HL-60 (cell line): ENCODE results near the gene NLK.

Source experiments
- DNase-seq, 2 experiments: peaks; one replicate each; pipeline ENCODE4 v3.0.0-alpha.2; 2010 to 2020; ENCODE audit warnings: low read depth in 1 of 2, low spot score in 1 of 2
- H3K27ac ChIP-seq: fragments of 250-450 bp; sonication (Bioruptor Pico); replicated peaks from 2 replicates; pipeline ENCODE4 v1.5.1; 2020; ENCODE audit warnings: mild to moderate bottlenecking, moderate library complexity
- H3K27me3 ChIP-seq: fragments of 250-450 bp; sonication (Bioruptor Pico); 2 replicates; pipeline ENCODE4 v1.5.1; 2021; ENCODE audit warnings: mild to moderate bottlenecking, moderate library complexity; ENCODE audit not compliant: insufficient read depth, poor library complexity, severe bottlenecking
- H3K4me3 ChIP-seq: replicated peaks from 2 replicates; pipeline ENCODE4 v1.5.1; 2011; ENCODE audit warnings: mild to moderate bottlenecking, control low read depth, low read length; ENCODE audit not compliant: insufficient read depth
- CTCF ChIP-seq: IDR thresholded peaks from one replicate; pipeline ENCODE4 v1.5.1; 2011; ENCODE audit warnings: low read length, control low read depth, inconsistent platforms; ENCODE audit not compliant: insufficient read depth
- GABPA ChIP-seq: IDR thresholded peaks from 2 replicates; pipeline ENCODE4 v1.6.1; 2012; ENCODE audit warnings: low read depth
- POLR2AphosphoS5 ChIP-seq: IDR thresholded peaks from 2 replicates; pipeline ENCODE4 v1.6.1; 2012; ENCODE audit warnings: low read depth
- REST ChIP-seq: IDR thresholded peaks from 2 replicates; pipeline ENCODE4 v1.6.1; 2012; ENCODE audit warnings: low read depth; ENCODE audit not compliant: insufficient replicate concordance
- SPI1 ChIP-seq: IDR thresholded peaks from 2 replicates; pipeline ENCODE4 v1.6.1; 2012; ENCODE audit warnings: low read depth, mild to moderate bottlenecking, borderline replicate concordance

The NLK gene

GRCh38 chr17:28188841-28189263 is 146.4 kb downstream of the NLK start:
- DNase-seq = no peak
- H3K27me3 ChIP-seq = no peaks in the 10 kb centered on the region
- TF ChIP-seq REST (no peak), GABPA (no peak)
- H3K27ac ChIP-seq = no peak overlapping the region
- H3K4me3 ChIP-seq = no peak overlapping the region

GRCh38 chr17:28189667-28190066 is 147.2 kb downstream of the NLK start:
- Histone ChIP-seq H3K4me3 (no peak overlapping the region), H3K27me3 (no peaks in the 10 kb centered on the region), H3K27ac (no peak overlapping the region)
- no peak for TF ChIP-seq CTCF
- no peak for TF ChIP-seq REST
- TF ChIP-seq SPI1 = no peak
- no peak for TF ChIP-seq POLR2AphosphoS5
- TF ChIP-seq GABPA = no peak
- DNase-seq = no peak

GRCh38 chr17:28191018-28191417 is 148.5 kb downstream of the NLK start:
- Histone ChIP-seq H3K27me3 (no peaks in the 10 kb centered on the region), H3K27ac (no peak overlapping the region), H3K4me3 (no peak overlapping the region)
- DNase-seq = no peak
- TF ChIP-seq REST (no peak), POLR2AphosphoS5 (no peak), SPI1 (no peak), CTCF (no peak), GABPA (no peak)

GRCh38 chr17:28193241-28193640 is 150.8 kb downstream of the NLK start:
- DNase-seq = peak; percentile 26 to 65
- H3K27me3 ChIP-seq = no peaks in the 10 kb centered on the region
- H3K27ac ChIP-seq = no peak overlapping the region
- H3K4me3 ChIP-seq = no peak overlapping the region
- TF ChIP-seq REST (no peak), SPI1 (peak; percentile 94)
